Stomach (tissue), 9 donors: ENCODE measurements around the gene PLA2G12A. TPM values are rescaled to one million over a fixed set of nuclear protein-coding genes. Genes with fewer than 3 reads are reported as not detected.

ENCODE experiments used
- DNase-seq, 2 donors: peaks; one replicate each; pipeline versions ENCODE4 v3.0.0 to v3.0.0-alpha.2; 2013 to 2019
- H3K27ac ChIP-seq, 5 donors: fragments of 200-600 bp in 4 of 5; sonication (generic) in 4 of 5; one replicate each; pipeline ENCODE4 v1.5.1; 2013 to 2019; ENCODE audit warnings: mild to moderate bottlenecking in 1 of 5, moderate library complexity in 1 of 5
- H3K27me3 ChIP-seq, 3 donors: fragments of 200-600 bp; sonication (generic); one replicate each; pipeline ENCODE4 v1.5.1; 2017 to 2019; ENCODE audit warnings: mixed run types in 1 of 3
- H3K36me3 ChIP-seq, 4 donors: fragments of 200-600 bp; sonication (generic); 1 replicate in 3 of 4; 2 replicates in 1 of 4; pipeline ENCODE4 v1.5.1; 2016 to 2019
- H3K4me1 ChIP-seq, 4 donors: fragments of 200-600 bp; sonication (generic); one replicate each; pipeline ENCODE4 v1.5.1; 2016 to 2019
- H3K4me3 ChIP-seq, 4 donors: fragments of 200-600 bp; sonication (generic) in 3 of 4; one replicate each; pipeline ENCODE4 v1.5.1; 2016 to 2019; ENCODE audit warnings: mild to moderate bottlenecking in 1 of 4
- H3K9me3 ChIP-seq, 4 donors: fragments of 200-600 bp; sonication (generic); one replicate each; pipeline ENCODE4 v1.5.1; 2016 to 2019
- CTCF ChIP-seq, 7 experiments: fragments of 450-650 bp in 4 of 7; fragments of 200-600 bp in 3 of 7; sonication (generic) in 3 of 7; IDR thresholded peaks; one replicate each; pipeline ENCODE4 v1.5.1; 2016 to 2019; ENCODE audit warnings: antibody characterized with exemption in 7 of 7, control low read depth in 2 of 7, mild to moderate bottlenecking in 1 of 7
- EP300 ChIP-seq: sonication (generic); formaldehyde crosslinking; IDR thresholded peaks from one replicate; pipeline ENCODE4 v1.6.1; 2017; ENCODE audit warnings: antibody characterized with exemption
- POLR2A ChIP-seq, 4 donors: fragments of 450-650 bp; IDR thresholded peaks; one replicate each; pipeline ENCODE4 v1.6.1; 2016; ENCODE audit warnings: antibody characterized with exemption in 4 of 4, control low read depth in 2 of 4, mild to moderate bottlenecking in 1 of 4, moderate library complexity in 1 of 4
- POLR2AphosphoS5 ChIP-seq, 3 donors: sonication (generic); formaldehyde crosslinking; IDR thresholded peaks; one replicate each; pipeline ENCODE4 v1.6.1; 2016; ENCODE audit warnings: antibody characterized with exemption in 3 of 3
- WGBS, 5 donors: extraction: QIAGEN DNeasy Blood & Tissue Kit in 3 of 5; methylation state at CpG; one replicate each; pipeline versions ENCODE4 v1.1.5 to v1.1.7; 2013 to 2018; 5-methylcytosine and 5-hydroxymethylcytosine counted together
- intact Hi-C: fragments of 100-400 bp; cut with DNase I; formaldehyde crosslinking; loops from one replicate; pipeline ENCODE4 v1.15.1; 2023; ENCODE audit warnings: low total_unique reads
- polyA plus RNA-seq, 3 donors: library from polyadenylated mRNA; stranded (reverse); fragments of 200-250 nt; gene quantifications; one replicate each; pipeline ENCODE4 v1.2.3, GENCODE V29; 2013
- total RNA-seq, 5 donors: library from RNA; depleted of rRNA; stranded (reverse); fragments of >200 nt; gene quantifications; one replicate each; pipeline versions ENCODE4 v1.1.0 to v1.2.3, GENCODE V29; 2014 to 2016
- donor health status: healthy with polysubstance abuse.
- donor health status: Bipolar disorder and iron deficiency.
- donor health status: healthy.

Gene PLA2G12A
- total and polyA plus RNA-seq, 8 donors = 3.5 to 95.9 (median 10.6) TPM

GRCh38 chr4:109730619-109731545 is 1.0 kb upstream of the PLA2G12A start:
- Histone ChIP-seq H3K27ac (peak overlapping the region; percentile 84 to 90 (median 88)), H3K27me3 (no peaks in the 10 kb centered on the region)
- 48 to 53% (median 52%) methylated on average over 21 of the region's 21 CpGs for WGBS, 5 donors

GRCh38 chr4:109729117-109729717 is 653 bp downstream of the PLA2G12A start:
- intact Hi-C loops = no loop called here
- TF ChIP-seq POLR2AphosphoS5 (IDR thresholded peaks at IDR 0.05) = no peak
- no peak for TF ChIP-seq CTCF (IDR thresholded peaks at IDR 0.05)
- no peak for TF ChIP-seq EP300
- no peak for TF ChIP-seq POLR2A (IDR thresholded peaks at IDR 0.05)

More at GRCh38 chr4:109730619-109731545, 1.0 kb upstream of the PLA2G12A start:
- no peaks in the 10 kb centered on the region for H3K36me3 ChIP-seq
- peak overlapping the region; percentile 64 to 88 (median 82) for H3K4me3 ChIP-seq
- intact Hi-C loops = no loop called here
- TF ChIP-seq POLR2AphosphoS5 (IDR thresholded peaks at IDR 0.05) = no peak
- no peak for TF ChIP-seq EP300
- no peak for TF ChIP-seq POLR2A (IDR thresholded peaks at IDR 0.05)
- TF ChIP-seq CTCF (IDR thresholded peaks at IDR 0.05) = no peak
- no peak for DNase-seq
- H3K9me3 ChIP-seq = no peaks in the 10 kb centered on the region
- H3K4me1 ChIP-seq = peaks cover 0 to 27% (median 19%) of the 10 kb centered on the region in 4 donors

GRCh38 chr4:109728385-109728784 is 1.5 kb downstream of the PLA2G12A start:
- H3K36me3 ChIP-seq = no peaks in the 10 kb centered on the region
- H3K27ac ChIP-seq = no peak overlapping the region
- 32 to 62% (median 42%) methylated on average over 6 of the region's 6 CpGs for WGBS, 5 donors
- no peak for TF ChIP-seq POLR2A (IDR thresholded peaks at IDR 0.05)
- no peak for TF ChIP-seq POLR2AphosphoS5 (IDR thresholded peaks at IDR 0.05)
- TF ChIP-seq EP300 = no peak
- H3K4me1 ChIP-seq = peaks cover 0 to 27% (median 19%) of the 10 kb centered on the region in 4 donors
- H3K27me3 ChIP-seq = no peaks in the 10 kb centered on the region
- intact Hi-C loops = no loop called here
- no peaks in the 10 kb centered on the region for H3K9me3 ChIP-seq
- DNase-seq = peak in 1 of 2 donors; percentile 18
- peak overlapping the region; percentile 64 to 88 (median 82) for H3K4me3 ChIP-seq

More at GRCh38 chr4:109729117-109729717, 653 bp downstream of the PLA2G12A start:
- DNase-seq = peak in 1 of 2 donors; percentile 46
- Histone ChIP-seq H3K4me1 (peaks cover 0 to 27% (median 19%) of the 10 kb centered on the region in 4 donors), H3K36me3 (no peaks in the 10 kb centered on the region), H3K27ac (peak overlapping the region; percentile 85 to 99 (median 89)), H3K4me3 (peak overlapping the region; percentile 64 to 88 (median 82)), H3K9me3 (no peaks in the 10 kb centered on the region), H3K27me3 (no peaks in the 10 kb centered on the region)
- 1 to 3% (median 2%) methylated on average over 18 to 25 of the region's 25 CpGs for WGBS, 5 donors

GRCh38 chr4:109723110-109723509 is 6.8 kb downstream of the PLA2G12A start:
- no peak for DNase-seq
- WGBS, 5 donors = 93 to 98% (median 93%) methylated on average over 2 of the region's 2 CpGs
- intact Hi-C loops = no loop called here
- no peaks in the 10 kb centered on the region for H3K27me3 ChIP-seq
- H3K4me3 ChIP-seq = no peak overlapping the region
- no peak for TF ChIP-seq POLR2AphosphoS5 (IDR thresholded peaks at IDR 0.05)
- no peak for TF ChIP-seq CTCF (IDR thresholded peaks at IDR 0.05)
- no peak for TF ChIP-seq EP300
- TF ChIP-seq POLR2A (IDR thresholded peaks at IDR 0.05) = no peak
- no peaks in the 10 kb centered on the region for H3K36me3 ChIP-seq
- H3K4me1 ChIP-seq = peaks cover 0 to 8% (median 3%) of the 10 kb centered on the region in 4 donors
- H3K27ac ChIP-seq = no peak overlapping the region
- H3K9me3 ChIP-seq = no peaks in the 10 kb centered on the region
